ENCODE measurements around the gene BRD9. TPM values are rescaled to one million over a fixed set of nuclear protein-coding genes. Genes with fewer than 3 reads are reported as not detected.

BRD9 gene
- total and polyA plus RNA-seq, 9 of the 15 experiments (the other 6 are each of a cell fraction or from before 2014, with no cell fraction given) = 2.4 to 68.7 (median 44.9) TPM

- Histone ChIP-seq H3K4me3 (no peak overlapping the region), H3K36me3 (ENCODE audit: control insufficient read depth, insufficient read depth, low read length) (peaks cover 82% of the 10 kb centered on the region), H3K4me1 (replicated peaks in 1 of 2; ENCODE audit: control insufficient read depth in 2 of 2, insufficient read depth in 2 of 2, low read length in 2 of 2) (peaks cover 13 to 40% of the 10 kb centered on the region in 2 experiments; a peak in 4 of 5 replicates), H4K20me1 (replicated peaks; ENCODE audit: control insufficient read depth, insufficient read depth, low read length) (peaks cover 16% of the 10 kb centered on the region; the same call in 1 of the 2 replicates), H3K79me2 (ENCODE audit: control insufficient read depth, insufficient read depth, low read length) (peaks cover 100% of the 10 kb centered on the region), H3K4me2 (ENCODE audit: insufficient read depth, low read length) (no peak overlapping the region), H3K9me3 (replicated peaks; ENCODE audit: control insufficient read depth, insufficient read depth, low read depth, low read length) (no peaks in the 10 kb centered on the region), H3K27ac (ENCODE audit: extremely low read depth, low read depth, low read length) (no peak overlapping the region), H3K9me1 (ENCODE audit: control insufficient read depth, insufficient read depth, low read length) (no peaks in the 10 kb centered on the region), H3K27me3 (ENCODE audit: control insufficient read depth in 2 of 2, insufficient read depth in 2 of 2, low read length in 2 of 2) (no peaks in the 10 kb centered on the region), H2AFZ (ENCODE audit: low read depth, low read length) (no peak overlapping the region), H3K9ac (ENCODE audit: insufficient read depth in 1 of 2, low read depth in 2 of 2, low read length in 2 of 2) (no peak overlapping the region)
- intact Hi-C loops (cut with micrococcal nuclease) = no loop called here
- in situ Hi-C loops (cut with MboI) = no loop called here
- TF ChIP-seq IRF1 (CRISPR knock-in tag; IDR thresholded peaks at IDR 0.05; ENCODE audit: borderline replicate concordance) = no peak
- no peak for TF ChIP-seq CREBBP (IDR thresholded peaks at IDR 0.05; ENCODE audit: low read depth, low read length)
- 0 out of 2 replicates have a peak, but pooled peaks have one; percentile 7 for TF ChIP-seq RBFOX2 (IDR thresholded peaks at IDR 0.05; ENCODE audit: low read depth, low read length)
- WGBS (ENCODE audit: insufficient coverage, low coverage, missing lambda C conversion rate) = 97% methylated on average over 11 of the region's 11 CpGs
- DNase-seq (ENCODE audit: extremely low read depth in 1 of 4, low spot score in 3 of 4) = no peak
- CTCF ChIA-PET (ENCODE audit: low intra/inter-chr PET ratio) = no interaction called here
- POLR2A ChIA-PET = interaction anchor here (0.6 kb wide), 1 partner anchor 572 kb away, joined by 4 read pairs; no protein-coding TSS in a partner anchor
- ATAC-seq = no peak
- no peak for FAIRE-seq
- no TSS peak for BruUV-seq (replicated peaks)
Observed at GRCh38 chr5:888638-889035, 4.0 kb downstream of the BRD9 start.

Data from K562 (cell line).